HepG2 (cell line): Measurements from ENCODE around the gene NPW.

Source experiments
- CHD2 ChIP-seq: IDR thresholded peaks from 2 replicates; pipeline ENCODE4 v1.6.1; 2011; ENCODE audit warnings: low read depth, low read length, improper control_type of control experiment
- POLR2A ChIP-seq, 2 experiments: IDR thresholded peaks; 2 replicates each; pipeline ENCODE4 v1.6.1; 2011; ENCODE audit warnings: low read depth in 2 of 2, low read length in 2 of 2, mild to moderate bottlenecking in 1 of 2, moderate library complexity in 1 of 2; ENCODE audit not compliant: insufficient read depth in 1 of 2
- TGIF2 ChIP-seq: IDR thresholded peaks from 2 replicates; pipeline ENCODE4 v1.6.1; 2016; ENCODE audit warnings: control low read depth, missing compliant biosample characterization
- ZSCAN29 ChIP-seq: sonication (generic); formaldehyde crosslinking; conservative IDR thresholded peaks from 2 replicates; pipeline ENCODE4 v1.4.0; 2020; ENCODE audit warnings: mild to moderate bottlenecking, missing genetic modification reagents
- TF ChIP-seq, protein P1 (sequence below): sonication (generic); formaldehyde crosslinking; IDR thresholded peaks from 2 replicates; pipeline ENCODE4 v1.5.0; 2020; ENCODE audit warnings: mild to moderate bottlenecking, missing genetic modification reagents, moderate library complexity

GRCh38 chr16:2056681-2057407 is 37.3 kb downstream of the NPW start:
- TF ChIP-seq ZSCAN29 (CRISPR knock-in tag) = no peak
- no peak for TF ChIP-seq CHD2
- TF ChIP-seq, protein P1, sequence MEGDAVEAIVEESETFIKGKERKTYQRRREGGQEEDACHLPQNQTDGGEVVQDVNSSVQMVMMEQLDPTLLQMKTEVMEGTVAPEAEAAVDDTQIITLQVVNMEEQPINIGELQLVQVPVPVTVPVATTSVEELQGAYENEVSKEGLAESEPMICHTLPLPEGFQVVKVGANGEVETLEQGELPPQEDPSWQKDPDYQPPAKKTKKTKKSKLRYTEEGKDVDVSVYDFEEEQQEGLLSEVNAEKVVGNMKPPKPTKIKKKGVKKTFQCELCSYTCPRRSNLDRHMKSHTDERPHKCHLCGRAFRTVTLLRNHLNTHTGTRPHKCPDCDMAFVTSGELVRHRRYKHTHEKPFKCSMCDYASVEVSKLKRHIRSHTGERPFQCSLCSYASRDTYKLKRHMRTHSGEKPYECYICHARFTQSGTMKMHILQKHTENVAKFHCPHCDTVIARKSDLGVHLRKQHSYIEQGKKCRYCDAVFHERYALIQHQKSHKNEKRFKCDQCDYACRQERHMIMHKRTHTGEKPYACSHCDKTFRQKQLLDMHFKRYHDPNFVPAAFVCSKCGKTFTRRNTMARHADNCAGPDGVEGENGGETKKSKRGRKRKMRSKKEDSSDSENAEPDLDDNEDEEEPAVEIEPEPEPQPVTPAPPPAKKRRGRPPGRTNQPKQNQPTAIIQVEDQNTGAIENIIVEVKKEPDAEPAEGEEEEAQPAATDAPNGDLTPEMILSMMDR = peak; percentile 28; the same call in 1 of the 2 replicates
- no peak for TF ChIP-seq POLR2A (IDR thresholded peaks at IDR 0.05; ENCODE audit: insufficient read depth in 1 of 2, low read depth in 2 of 2, low read length in 2 of 2)
- TF ChIP-seq TGIF2 = no peak
